ENCODE results near the gene ZFP36.

ZFP36 gene

GRCh38 chr19:39384839-39385568, 21.6 kb upstream of the ZFP36 start:
- DNase-seq (ENCODE audit: low spot score), result no peak

DNA sequence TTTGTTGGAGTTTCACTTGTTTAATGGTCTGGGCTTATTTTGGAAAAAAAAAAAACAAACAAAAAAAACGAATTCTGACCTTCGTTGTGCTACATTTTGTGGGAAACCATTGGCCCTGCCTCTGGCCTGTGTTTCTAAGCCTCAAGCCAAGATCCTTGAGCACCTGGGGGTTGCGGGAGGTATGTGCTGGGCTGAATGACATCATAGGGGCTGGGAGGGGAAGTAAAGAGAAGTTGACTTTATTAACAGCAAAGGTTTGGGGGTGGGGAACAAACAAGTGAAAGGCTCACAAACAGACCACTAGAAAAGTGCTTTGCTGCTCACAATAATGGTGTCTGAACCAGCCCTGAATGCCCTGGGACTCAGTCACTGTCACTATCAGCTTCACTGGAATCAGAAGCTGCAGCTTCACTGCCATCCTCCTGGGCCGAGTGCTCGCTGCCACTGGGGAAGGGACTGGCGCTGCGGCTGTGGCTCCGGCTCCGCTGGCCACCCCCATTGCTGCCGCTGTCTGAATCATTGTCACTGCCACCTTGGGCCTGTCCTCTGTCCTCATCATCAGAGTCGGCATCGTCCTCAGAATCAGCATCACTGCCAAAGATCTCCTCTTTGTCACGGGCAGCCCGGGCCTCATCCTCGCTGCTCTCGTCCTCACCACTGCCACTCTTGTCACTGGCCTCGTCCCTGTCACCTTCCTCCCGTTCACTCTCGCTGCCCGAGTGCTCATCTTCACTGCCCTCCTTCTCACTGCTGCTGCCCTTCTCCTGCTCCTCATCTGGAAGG, 20.8 kb upstream of the ZFP36 start:
- no peak for DNase-seq (ENCODE audit: low spot score)

DNA sequence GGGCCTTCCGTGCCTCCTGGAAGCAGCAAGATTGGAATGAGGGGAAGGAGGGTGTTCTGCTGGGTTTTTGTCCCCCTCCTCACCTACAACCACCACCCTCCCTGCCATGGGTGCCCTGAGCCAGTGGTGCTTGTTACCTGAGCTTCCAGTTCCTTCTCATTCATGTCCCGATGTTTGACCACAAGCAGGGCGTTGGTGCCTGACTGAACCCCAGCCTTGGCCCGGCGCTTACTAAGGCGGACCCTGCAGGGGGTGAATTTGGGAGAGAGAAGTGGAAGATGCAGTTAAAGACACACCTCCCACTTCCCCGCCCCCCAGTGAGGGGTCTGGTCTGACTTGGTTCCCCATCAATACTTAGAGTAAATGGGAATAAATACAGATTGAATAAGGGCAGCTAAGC, 20.1 kb upstream of the ZFP36 start:
- no peak for DNase-seq (ENCODE audit: low spot score)

GRCh38 chr19:39388657-39389056, 18.0 kb upstream of the ZFP36 start:
- no peak for DNase-seq (ENCODE audit: low spot score)

DNA sequence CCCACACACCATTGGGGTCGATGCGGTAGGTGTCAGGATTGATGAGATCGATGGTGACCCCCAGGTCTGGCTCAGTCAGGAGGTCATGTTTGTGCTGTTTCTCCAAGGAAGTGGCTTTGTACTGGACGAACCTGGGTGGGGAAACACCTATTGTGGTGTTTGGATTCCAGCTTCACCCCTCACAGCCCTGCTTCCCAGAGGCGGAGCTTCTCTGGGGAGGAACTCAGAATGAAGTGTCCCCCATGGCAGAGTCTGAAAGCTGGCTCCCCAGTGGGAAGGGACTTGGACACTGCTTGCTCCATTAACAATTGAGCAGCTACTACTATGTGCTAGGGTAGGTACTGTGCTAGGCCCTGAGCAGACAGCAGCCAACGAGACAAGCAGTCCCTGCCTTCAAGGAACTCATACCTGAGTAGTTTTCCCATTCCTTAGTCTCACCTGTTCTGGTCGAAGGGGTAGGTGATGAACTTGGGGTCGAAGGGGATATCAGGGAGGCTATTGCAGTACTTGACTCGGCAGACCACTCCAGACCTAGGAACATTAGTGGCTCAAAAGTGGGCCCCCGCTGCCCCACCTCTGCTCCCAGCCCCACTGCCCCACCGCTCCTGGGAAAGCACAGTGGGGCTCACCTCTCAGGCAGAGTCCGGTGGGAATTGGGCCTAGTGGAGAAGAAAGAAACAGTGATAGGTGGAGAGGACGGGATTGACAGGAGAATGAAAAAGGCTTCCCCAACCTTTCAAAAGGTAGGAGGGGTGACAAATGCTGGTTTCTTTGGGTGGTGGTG, 16.8 kb upstream of the ZFP36 start:
- DNase-seq (ENCODE audit: low spot score), result no peak

DNA sequence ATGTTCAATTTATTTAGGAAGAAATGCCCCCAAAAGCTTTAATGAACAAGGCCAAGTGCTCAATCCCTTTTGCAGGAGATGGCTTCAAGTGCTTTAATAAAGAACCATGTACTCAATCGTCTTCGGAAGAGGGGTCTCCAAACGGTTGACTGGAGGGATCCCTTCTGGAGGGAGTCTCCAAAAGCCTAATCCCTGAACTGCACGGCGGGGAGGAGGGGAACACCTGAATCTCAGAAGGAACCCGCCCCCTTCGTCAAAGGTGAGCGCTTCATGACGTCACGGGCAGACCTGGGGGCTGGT, 16.2 kb upstream of the ZFP36 start:
- DNase-seq (ENCODE audit: low spot score), result peak; percentile 60

DNA sequence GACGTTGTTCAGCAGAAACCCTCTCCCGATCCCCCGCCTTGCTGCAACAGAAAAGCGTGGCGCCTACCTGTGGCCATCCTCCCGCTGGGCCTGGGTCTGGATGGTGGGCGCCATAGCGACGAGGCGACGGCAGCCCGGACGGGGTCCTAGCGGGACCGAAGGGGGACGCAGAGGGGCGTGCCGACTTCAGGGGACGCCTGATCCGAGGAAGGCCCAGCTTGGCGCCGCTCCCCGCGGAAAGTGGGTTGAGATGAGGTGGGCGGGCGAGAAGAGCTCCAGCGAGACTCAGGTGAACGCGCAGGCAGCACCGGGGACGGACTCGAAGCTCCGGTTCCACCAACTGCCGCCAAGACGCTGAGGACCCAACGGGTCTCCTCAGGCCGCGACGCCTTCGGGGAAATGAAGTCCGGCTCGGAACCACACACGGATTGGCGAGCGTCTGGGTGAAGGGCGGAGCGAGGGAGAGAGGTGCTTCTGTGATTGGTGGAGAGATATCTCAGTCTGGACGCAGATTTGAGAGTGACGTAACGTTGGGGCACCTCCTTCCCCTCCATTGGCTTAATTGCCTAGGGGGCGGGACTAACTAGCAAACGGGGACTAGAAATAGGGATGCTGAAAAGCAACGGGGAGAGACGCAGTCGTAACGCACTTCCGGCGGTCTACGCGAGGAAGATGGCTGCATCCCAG, 15.8 kb upstream of the ZFP36 start, which contains the start of the genes MED29 and PAF1:
MED29 (plus strand) TSS at position 628 of the 687 bp plus-strand sequence; CDS start at position 673, 45 bp downstream.
PAF1 (minus strand) TSS at position 356 of the 687 bp plus-strand sequence; CDS start at position 114, 242 bp downstream.
- peak; percentile 100 for DNase-seq (ENCODE audit: low spot score)

DNA sequence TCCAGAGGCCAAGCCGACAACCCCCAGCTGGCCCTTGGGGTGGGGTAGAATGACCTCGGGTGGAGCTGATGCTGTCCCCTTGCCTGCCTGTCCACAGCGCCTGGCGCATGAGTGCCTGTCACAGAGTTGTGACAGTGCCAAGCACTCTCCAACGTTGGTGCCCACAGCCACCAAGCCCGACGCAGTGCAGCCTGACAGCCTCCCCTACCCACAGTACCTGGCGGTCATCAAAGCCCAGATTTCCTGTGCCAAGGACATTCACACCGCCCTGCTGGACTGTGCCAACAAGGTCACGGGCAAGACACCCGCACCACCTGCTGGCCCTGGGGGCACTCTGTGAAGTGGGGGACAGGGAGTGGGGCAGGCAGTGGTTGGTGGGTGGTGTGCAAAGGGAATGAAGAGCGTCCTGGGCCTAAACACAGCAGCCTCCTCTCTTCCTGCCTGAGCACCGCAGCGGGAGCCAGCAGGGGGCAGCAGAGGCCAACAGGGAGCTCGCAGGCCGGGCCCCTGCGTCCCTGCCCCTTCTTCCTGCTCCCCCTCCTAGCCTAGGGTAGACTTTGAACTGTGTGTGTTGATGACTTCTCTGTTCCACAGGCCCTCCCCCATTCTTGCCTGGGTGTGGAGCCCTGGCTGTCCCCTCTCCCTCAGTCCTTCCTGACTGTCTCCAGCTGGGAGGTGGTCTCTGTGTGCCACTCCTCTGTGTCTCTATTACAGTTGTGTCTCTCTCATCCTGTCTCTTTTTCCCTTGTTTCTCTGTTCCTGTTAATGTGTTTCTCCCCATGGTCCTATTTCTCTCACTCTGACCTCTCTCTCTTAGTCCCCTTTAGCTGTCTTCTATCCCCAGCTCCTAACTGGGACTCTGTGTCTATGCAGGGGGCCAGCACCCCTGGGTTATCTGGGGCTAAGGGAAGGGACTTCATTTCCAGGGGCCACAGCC, 9.0 kb upstream of the ZFP36 start:
- peak; percentile 77 for DNase-seq (ENCODE audit: low spot score)

DNA sequence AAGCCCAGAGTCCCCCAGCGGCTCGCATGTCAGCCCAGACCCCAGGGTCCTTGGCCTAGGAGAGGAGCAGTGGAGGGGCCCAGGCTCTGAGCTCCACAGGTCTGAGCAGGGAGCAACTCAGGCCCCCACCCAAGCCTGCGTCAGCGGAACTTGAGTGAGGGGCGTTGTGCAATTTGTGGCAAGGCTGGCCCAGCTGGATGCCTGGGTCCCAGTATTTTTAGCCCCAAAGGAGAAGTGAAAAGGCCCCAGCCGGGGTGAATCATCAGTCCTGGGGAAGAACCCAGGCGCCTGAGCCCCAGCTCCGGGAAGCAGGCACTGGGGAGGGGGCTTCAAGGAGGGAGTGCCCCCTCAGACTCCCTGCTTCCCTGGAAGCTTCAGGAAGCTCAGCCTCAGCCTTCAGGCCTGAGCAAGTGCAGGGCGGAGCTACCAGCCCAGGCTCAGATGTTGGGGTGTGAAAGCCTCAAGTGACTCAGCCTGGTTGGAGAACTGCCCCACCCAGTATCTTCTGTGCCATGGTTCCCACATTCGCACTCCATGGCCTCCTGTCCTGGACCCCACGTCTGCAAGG, 8.3 kb upstream of the ZFP36 start:
- DNase-seq (ENCODE audit: low spot score), result peak; percentile 65

DNA sequence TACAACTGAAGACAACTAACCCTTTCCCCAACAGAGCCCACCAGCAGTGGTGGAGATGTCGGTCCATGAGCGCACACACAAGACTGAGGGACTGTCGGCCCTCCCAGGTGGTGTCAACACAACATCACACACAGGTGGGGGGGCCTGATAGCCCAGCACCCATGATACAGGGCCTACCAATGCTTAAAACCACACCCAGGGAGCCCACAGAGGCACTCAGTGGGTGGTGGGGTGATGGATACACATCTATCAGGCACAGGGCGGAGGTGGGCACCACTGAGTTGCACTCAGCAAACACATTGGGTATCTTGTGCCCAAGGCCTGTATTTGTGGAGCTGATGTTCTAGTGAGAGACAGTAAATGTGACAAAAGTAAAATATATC, 7.0 kb upstream of the ZFP36 start:
- no peak for DNase-seq (ENCODE audit: low spot score)

DNA sequence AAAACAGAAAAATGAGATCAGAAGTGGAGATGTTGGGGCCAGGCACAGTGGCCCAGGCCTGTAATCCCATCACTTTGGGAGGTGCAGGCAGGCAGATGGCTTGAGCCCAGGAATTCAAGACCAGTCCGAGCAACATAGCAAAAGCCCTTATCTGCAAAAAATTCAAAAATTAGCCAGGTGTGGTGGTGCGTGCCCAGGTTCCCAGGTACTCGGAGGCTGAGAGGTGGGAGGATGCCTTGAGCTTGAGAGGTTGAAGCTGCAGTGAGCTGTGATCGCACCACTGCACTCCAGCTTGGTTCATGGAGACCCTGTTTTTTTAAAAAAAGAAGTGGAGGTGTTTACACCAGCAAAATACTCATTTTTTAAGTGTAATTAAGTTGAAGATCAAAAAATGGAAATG, 6.6 kb upstream of the ZFP36 start:
- no peak for DNase-seq (ENCODE audit: low spot score)

DNA sequence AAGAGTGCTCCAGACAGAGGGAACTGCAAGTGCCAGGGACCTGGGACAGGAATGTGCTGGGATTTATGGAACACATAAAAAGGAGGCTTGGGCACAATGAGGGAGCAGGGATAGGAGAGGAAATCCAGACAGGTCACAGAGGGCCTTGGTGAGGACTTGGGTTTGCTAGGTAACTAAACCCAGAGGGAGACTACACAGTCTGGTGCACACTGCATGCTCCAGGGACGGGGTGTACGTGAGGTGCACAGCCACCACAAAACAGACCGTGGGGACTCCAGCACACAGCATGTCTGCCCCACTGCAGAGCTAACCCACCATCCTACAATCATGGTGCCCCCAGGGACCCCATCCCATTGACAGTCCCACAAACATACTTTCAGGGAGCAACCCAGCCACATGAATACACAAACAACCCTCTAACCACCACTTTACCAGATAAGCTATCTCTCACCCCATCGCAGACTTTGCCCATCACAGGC, 5.5 kb upstream of the ZFP36 start:
- no peak for DNase-seq (ENCODE audit: low spot score)

DNA sequence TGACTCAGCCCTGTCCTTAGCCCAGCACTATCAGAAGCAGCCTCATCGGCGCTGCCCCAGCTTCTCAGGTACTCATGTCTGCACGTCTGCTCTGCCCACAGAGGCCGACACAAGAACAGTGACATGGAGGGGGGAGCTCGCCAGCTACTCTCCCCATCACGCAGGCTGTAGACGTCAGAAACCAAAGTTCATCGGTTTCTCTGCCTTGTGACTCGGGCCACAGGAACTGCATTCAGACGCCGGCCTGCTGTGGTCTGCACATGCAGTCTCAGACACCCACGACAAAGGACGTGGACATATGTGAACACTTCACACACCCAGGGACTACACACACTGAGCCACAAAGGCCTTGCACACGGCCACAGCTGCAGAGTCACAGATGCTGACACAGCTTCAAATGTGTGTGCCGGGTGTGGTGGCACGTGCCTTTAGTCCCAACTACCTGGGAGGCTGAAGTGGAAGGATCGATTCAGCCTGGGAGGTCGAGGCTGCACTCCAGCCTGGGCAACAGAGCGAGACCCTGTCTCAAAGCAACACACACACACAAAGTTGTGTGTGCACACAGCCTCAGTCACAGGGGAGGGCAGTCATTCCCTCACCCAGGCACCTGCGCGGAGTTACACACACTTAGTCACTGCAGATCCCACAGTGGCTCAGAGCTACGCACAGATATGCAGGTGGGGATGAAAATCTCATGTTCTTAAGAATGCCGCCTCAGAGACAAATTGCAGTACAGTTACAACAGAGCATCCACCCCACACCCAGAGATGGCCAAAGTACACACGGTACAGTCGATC, 4.9 kb upstream of the ZFP36 start:
- peak; percentile 50 for DNase-seq (ENCODE audit: low spot score)

DNA sequence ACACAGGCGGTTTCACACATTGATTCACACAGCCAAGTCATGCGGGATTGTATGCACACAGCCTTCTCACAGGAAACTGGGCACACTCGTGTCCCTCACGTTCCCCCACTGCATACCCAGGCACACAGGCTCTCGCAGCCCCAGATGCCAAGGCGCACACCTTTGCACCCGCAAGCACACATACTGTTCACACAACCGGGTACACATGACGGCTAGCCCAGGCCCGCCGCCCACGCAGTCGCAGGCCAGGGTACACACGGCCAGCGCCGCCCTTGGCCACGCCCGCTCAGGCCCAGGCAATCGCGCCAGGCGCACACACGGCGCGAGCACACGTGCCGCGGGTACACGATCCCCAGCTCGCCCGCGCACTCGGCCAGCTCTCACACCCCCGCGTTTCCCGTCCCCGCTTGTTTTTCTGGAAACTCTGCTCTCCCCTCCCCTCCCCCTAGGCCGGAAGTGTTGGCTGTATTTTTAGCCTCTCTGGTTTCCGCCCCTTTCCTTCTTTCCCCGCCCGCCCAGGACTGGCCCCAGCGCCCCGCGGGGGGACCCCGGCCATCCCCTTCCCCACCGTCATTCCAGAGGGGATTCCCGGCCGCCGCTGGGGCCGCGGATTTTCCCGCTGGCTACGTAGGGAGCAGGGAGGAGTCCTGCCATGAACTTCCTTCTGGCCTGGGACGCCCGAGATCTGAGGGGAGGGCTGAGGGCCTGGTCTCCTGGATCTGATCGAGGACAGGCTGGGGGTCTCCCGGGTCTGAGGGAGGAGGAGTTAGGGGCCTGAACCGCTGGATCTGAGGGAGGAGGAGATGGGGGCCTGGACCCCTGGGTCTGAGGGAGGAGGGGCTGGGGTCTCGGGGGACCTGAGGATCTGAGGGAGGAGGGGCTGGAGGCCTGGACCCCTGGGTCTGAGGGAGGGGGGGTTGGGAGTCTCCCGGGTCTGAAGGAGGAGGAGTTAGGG, 4.0 kb upstream of the ZFP36 start:
- DNase-seq (ENCODE audit: low spot score), result peak; percentile 65

DNA sequence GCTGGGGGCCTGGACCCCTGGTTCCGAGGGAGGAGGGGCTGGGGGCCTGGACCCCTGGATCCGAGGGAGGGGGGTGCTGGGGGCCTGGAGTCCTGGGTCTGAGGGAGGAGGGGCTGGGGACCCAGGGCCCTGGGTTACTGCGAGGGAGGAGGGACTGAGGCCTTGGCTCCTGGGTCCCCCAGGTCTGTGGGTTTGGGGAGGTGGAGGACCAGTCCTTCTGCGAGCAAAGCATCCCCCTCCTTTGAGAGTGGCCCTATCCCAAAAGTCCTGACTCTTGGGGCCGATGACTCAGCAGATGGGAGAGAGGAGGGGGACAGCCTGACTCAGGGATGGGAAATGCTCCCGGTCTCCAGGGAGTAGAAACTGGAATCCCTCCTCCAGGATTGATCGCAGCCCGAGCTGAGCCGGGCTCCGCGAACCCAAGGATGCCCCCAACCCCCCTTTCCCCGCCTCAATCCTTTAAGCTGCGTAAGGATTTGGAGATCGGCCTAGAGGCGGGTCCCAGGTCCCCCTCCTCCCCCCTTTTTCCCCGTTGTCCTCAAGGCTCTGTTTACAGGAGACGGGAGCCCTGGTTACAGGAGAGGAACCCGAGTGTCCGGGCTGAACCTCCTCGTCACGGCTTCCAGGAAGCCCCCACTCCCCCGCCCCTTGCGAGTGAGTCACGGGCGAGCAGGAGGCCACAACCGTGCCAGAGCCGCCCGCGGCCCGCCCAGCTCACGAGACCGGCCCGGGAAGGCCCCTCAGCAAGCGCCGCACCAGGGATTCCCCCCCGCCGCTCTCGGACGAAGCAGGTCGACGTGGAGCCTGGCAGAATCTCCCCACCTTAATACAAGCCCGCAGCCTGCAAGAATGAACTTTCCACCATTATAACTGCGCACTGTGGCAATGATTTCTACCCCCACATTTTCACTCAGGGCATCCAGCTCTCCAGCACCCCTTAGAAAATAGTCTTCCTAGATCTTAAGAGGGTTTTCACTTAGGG, 3.0 kb upstream of the ZFP36 start:
- peak; percentile 70 for DNase-seq (ENCODE audit: low spot score)

DNA sequence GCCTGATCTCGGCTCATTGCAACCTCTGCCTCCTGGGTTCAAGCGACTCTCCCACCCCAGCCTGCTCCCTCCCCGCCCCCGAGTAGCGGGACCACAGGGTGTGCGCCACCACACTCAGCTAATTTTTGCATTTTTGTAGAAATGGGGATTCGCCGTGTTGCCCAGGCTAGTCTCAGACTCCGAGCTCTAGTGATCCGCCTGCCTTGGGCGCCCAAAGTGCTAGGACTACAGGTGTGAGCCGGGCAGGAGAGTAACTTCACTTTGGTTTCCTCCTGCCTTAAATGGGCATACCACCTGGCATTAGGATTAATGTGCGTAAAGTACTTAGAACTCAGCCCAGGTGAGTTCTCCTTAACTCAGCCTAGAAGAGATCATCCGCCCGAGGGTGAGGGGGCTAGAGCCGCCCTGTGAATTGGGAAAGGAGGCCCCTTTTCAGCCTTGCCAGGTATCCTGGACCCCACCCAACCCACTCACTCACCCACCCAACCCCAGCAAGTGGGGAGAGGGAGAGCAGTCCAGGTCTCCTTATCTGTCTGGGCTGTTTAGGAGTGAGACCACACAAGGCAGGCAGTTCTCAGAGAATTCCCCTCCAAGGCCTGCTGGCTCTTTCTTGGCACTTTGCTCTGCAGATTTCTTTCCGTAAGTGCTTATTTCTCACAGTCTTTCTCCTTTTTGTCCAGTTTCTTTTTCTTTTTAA, 1.2 kb upstream of the ZFP36 start:
- no peak for DNase-seq (ENCODE audit: low spot score)

Data from pons (tissue), 1 donor.